NCI-H446 (cell line): Measurements from ENCODE around the gene SEC16B.

Experiments used
- DNase-seq, 2 experiments: peaks; one replicate each; lab custom pipeline; 2025; lab: John Stamatoyannopoulos, UW

Gene SEC16B

DNA sequence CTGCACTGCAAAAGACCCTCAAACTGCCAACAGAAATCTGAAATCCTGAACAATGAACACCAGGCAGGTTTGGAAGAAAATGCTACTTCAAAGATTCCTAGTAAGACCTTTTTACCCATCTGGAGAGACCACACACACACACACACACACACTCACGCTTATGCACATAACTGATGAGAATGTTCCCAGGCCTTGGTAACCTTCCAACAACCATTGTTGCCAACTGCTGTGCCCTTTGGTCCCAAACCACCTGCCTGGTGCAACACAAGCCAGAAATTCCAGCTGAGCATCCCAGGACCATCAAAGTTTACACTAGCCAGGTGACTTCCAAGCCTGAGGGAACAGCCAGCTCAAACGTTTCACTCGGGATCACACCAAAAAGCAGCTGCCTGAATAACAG lies 56.9 kb downstream of the SEC16B start:
- DNase-seq: no peak

DNA sequence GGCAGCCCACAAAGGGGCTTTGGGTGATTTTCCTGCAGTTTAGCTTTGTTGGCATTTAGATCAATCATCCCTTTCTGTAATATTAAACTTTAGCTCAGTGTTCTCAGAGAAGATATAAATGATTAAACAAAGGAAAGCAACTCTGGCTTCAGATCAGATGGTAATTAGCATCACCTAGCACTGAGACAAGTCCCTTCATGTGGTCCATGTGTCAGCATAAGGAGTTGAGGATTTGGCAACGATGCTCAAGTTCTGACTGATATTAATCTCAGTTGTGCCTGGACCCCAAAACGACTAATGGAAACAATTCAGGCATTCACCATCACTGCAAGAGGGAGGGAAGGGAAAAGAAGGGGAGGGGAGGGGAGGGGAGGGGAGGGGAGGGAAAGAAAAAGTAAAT lies 60.4 kb downstream of the SEC16B start:
- no peak for DNase-seq

DNA sequence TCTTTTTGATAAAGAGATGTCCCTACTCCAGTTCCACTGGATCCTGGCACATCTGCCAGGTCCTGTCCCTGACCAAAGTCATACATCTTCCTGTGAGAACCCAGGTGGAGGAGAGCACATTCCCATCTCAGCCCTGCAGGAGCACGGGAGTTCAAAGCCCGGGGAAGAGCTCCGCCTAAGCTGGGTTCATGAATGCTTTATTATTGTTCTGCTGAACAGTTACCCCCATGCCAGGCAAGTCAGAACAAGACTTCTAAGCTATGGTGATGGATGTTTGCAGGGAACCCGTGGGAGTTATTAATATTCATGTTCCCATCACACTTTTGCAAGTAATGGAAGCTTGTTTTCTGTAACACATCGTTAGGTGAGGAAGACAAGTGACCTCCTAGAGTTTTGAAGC lies 62.9 kb downstream of the SEC16B start:
- DNase-seq: no peak

DNA sequence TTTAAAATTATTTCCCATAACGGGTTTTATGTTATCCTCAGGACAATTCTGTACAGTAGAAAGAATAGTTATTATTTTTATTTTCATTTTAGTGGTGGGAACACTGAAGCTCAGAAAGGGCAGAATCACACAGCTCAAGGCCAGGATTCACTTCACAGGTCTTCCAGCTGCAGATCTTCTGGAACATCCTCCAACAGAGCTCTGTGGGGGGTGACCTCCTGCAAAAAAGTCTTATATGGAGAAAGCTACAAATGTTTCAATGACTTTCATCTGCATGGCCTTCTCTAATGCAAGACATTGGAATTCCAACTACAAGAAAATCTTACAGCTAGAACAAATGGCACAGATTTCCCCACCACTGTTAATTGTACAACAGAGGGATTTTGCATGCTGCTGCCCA lies 64.2 kb downstream of the SEC16B start:
- DNase-seq: no peak

DNA sequence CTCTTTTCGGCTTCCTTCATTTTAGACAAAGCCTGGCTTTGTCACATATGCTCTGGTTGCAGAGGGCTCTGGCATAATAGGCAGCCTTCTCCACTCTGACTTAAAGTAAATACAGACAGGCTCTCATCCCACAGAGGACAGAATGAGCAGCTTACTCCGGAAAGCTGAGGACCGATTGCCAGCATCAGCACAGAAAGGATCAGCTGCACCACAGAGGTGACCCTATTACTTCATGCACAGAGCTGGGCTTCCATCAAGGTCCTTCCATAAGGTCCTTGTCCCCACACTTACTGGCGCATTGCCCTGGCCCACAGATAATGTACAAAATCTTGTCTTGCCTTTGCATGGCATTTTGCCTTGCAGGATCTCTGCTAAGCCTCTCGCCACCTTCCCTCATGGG lies 67.6 kb downstream of the SEC16B start:
- DNase-seq: no peak

DNA sequence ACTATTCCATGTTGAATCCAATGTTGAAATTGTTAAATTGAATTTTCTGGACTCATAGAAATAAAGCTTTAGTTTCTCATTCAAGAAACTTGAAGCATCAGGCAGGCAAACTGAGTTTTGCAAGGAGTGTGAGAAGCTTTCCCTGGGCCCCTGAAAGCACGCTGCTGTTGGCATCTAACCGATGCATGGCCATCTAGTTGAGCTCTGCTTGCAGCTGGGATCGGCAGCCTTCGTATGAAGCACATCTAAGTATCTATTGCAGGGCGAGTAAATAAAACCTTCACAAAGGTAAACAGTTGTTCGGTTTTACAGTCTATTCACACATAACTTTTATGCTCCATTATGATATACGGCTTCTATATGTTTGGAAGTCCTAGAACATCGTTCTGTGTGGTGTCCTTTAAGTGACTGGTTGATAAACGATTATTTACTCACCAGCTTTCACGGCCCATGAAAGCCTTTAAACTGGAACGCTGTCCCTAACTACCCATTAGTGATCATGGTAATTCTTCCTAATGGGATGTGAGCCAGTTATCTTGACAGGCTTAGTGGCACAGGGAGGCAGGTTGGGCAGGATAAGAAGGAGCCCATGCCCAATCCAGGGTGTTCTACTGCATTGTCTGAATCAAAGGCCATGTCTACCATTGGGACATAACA lies 71.7 kb downstream of the SEC16B start:
- no peak for DNase-seq

DNA sequence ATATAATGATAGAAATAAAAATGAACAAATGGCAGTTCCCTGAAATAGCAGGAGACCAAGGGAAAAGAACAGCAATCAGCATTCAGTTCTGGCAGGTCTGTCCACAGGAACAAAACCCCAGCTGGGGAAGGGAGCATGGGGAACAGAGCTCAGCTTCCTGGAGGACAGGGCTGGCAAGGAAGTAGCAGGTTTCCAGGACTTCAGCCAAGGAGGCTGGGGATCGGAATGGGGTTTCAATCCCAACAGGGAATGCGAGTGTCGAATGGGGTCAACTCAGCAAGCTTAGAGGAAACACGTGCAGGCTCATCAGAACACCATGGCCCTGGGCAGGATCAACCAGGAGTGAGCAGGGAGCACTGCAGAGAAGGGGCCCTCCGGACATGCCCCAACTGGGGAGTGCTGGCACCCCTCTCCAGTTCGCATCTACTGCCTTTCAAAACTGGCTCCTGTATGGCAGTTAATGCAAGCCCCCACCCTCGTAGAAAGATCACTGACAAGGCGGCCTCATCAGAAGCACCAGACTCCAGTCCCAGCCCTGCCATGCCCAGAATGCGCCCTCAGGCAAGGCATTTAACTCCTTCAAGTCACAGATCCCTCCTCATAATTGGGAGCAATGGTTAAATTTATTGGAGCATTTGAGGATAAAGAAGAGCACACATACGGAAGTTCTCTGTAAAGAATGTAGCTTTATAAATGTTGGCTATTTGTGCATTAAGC lies 72.4 kb downstream of the SEC16B start:
- DNase-seq: no peak
